Pancreas (tissue), 10 donors: ENCODE results near the gene DHDH. TPM values are rescaled to one million over a fixed set of nuclear protein-coding genes. Genes with fewer than 3 reads are reported as not detected.
"Not testable (repeated sequence)": the region's sequence is repeated elsewhere in the genome, so short reads cannot be mapped to it uniquely, and the experiment has no call there.

Experiments
- ATAC-seq, 4 donors: fragments of 200-7000 bp; cut with Tn5 transposase; one replicate each; pipeline versions ENCODE4 v1.8.0 to v1.9.1; 2020; ENCODE audit warnings: mild to moderate bottlenecking in 4 of 4, moderate library complexity in 4 of 4
- DNase-seq, 6 donors: peaks; one replicate each; pipeline ENCODE4 v3.0.0-alpha.2; 2020
- FAIRE-seq: peaks from 2 replicates; lab custom pipeline; 2012; peaks lifted over from hg19 to GRCh38; lab: Jason Lieb, UNC
- H3K27ac ChIP-seq, 4 donors: fragments of 200-600 bp; sonication (generic); 1 replicate in 3 of 4; 2 replicates in 1 of 4; pipeline versions ENCODE4 v1.5.0 to v1.8.0; 2020
- H3K27me3 ChIP-seq, 4 donors: fragments of 200-600 bp; one replicate each; pipeline ENCODE4 v1.8.0; 2021
- H3K36me3 ChIP-seq, 3 donors: fragments of 200-600 bp; sonication (generic) in 1 of 3; one replicate each; pipeline versions ENCODE4 v1.5.0 to v1.8.0; 2020 to 2021
- H3K4me1 ChIP-seq, 3 donors: fragments of 200-600 bp; one replicate each; pipeline ENCODE4 v1.8.0; 2021
- H3K4me3 ChIP-seq, 4 donors: fragments of 200-600 bp; sonication (generic) in 2 of 4; one replicate each; pipeline versions ENCODE4 v1.5.0 to v1.8.0; 2020 to 2021
- H3K9me3 ChIP-seq, 4 donors: fragments of 200-600 bp; one replicate each; pipeline ENCODE4 v1.8.0; 2021
- CTCF ChIP-seq, 4 donors: fragments of 200-600 bp; sonication (generic) in 3 of 4; IDR thresholded peaks; one replicate each; pipeline versions ENCODE4 v1.5.0 to v1.8.0; 2021; ENCODE audit warnings: antibody characterized with exemption in 4 of 4
- WGBS, 2 donors: extraction: QIAGEN DNeasy Blood & Tissue Kit; methylation state at CpG; one replicate each; pipeline ENCODE4 v1.1.7; 2013; 5-methylcytosine and 5-hydroxymethylcytosine counted together
- intact Hi-C, 3 donors: fragments of 100-400 bp; cut with DNase I; formaldehyde crosslinking; loops; one replicate each; pipeline versions ENCODE4 v1.11.1 to v1.14.2; 2022
- polyA plus RNA-seq, 2 donors: library from polyadenylated mRNA; stranded (reverse); fragments of 200-250 nt; gene quantifications; one replicate each; pipeline ENCODE4 v1.2.3, GENCODE V29; 2013
- total RNA-seq, 6 donors: library from RNA; stranded (reverse); fragmentation: NEBNext Ultra II Directional in 4 of 6; extraction: Animal tissue kit (Norgen Biotek cat#: 25700) in 4 of 6; gene quantifications; one replicate each; pipeline versions ENCODE4 v1.2.1 to v1.2.4, GENCODE V29; 2021 to 2023
- donor health status: healthy with polysubstance abuse.
- donor health status: DM: no; HTN: no; CAD: no; lungs with moderate emphysema.
- donor health status: DM: no; HTN: no; CAD: no.
- donor health status: control.
- donor health status: control.
- donor health status: Bipolar disorder and iron deficiency.
- donor health status: DM: yes; HTN: yes; CAD: no.
- donor health status: DM: no; HTN: no; CAD: no.
- donor health status: DM: no; HTN: no; CAD: no.
- donor health status: DM: yes; HTN: yes; CAD: no.

Gene DHDH
- total and polyA plus RNA-seq, 8 donors, result 0.28 to 1.0 (median 0.30) TPM; not detected in 5

DNA sequence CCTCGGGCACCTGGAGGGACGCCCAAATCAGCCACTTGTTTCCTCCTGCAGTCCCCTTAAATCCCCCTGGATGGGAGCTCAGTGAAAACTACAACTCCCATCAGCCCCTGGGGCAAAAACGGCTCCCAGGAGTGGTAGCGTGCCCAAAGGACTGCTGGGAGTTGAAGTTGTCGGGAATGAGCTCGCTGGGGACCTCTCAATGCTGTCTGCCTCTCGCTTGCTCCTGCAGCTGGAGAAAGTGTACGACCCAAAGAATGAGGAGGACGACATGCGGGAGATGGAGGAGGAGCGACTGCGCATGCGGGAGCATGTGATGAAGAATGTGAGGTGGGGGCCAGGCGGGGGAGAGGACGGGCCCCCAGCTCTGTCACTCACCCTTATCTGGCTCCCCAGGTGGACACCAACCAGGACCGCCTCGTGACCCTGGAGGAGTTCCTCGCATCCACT is 14.7 kb upstream of the DHDH start:
- Histone ChIP-seq H3K27me3 (no peaks in the 10 kb centered on the region), H3K27ac (no peak overlapping the region), H3K4me1 (no peaks in the 10 kb centered on the region), H3K9me3 (no peaks in the 10 kb centered on the region), H3K36me3 (peaks cover 0 to 3% (median 0%) of the 10 kb centered on the region in 3 donors), H3K4me3 (no peak overlapping the region)
- intact Hi-C loops, result no loop called here
- 89 to 91% methylated on average over 18 of the region's 18 CpGs for WGBS, 2 donors
- no peak for TF ChIP-seq CTCF (IDR thresholded peaks at IDR 0.05)
- ATAC-seq (peak in 2 of 4 donors; percentile 55 to 58), FAIRE-seq (no peak), DNase-seq (no peak)

DNA sequence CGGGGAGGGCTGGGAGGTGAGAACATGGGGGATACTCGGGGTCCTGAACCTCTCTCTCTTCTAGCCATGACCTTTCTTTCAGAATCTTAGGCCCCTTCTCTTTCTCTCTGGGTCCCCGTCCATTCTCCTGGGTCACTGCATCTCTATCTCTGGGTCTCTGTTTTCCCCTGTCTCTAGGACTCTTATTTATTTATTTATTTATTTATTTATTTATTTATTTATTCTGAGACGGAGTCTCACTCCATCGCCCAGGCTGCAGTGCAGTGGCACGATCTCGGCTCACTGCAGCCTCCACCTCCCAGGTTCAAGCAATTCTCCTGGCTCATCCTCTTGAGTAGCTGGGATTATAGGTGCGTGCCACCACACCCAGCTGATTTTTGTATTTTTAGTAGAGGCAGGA is 14.2 kb upstream of the DHDH start:
- FAIRE-seq, H3K4me1 ChIP-seq, H3K9me3 ChIP-seq, DNase-seq, H3K27me3 ChIP-seq, H3K36me3 ChIP-seq, H3K4me3 ChIP-seq, H3K27ac ChIP-seq, ATAC-seq, intact Hi-C loops: not testable (repeated sequence)
- 96 to 98% methylated on average over 8 of the region's 8 CpGs for WGBS, 2 donors

- H3K4me1 ChIP-seq, result no peaks in the 10 kb centered on the region
- no peaks in the 10 kb centered on the region for H3K27me3 ChIP-seq
- no peak overlapping the region for H3K27ac ChIP-seq
- no peak overlapping the region for H3K4me3 ChIP-seq
- 86 to 87% methylated on average over 10 of the region's 10 CpGs for WGBS, 2 donors
- peaks cover 0 to 3% (median 0%) of the 10 kb centered on the region in 3 donors for H3K36me3 ChIP-seq
- no peak for DNase-seq
- intact Hi-C loops, result no loop called here
- TF ChIP-seq CTCF (IDR thresholded peaks at IDR 0.05), result no peak
- H3K9me3 ChIP-seq, result no peaks in the 10 kb centered on the region
- FAIRE-seq, result no peak
- ATAC-seq, result no peak
Observed at GRCh38 chr19:48920949-48921348, 12.6 kb upstream of the DHDH start.

DNA sequence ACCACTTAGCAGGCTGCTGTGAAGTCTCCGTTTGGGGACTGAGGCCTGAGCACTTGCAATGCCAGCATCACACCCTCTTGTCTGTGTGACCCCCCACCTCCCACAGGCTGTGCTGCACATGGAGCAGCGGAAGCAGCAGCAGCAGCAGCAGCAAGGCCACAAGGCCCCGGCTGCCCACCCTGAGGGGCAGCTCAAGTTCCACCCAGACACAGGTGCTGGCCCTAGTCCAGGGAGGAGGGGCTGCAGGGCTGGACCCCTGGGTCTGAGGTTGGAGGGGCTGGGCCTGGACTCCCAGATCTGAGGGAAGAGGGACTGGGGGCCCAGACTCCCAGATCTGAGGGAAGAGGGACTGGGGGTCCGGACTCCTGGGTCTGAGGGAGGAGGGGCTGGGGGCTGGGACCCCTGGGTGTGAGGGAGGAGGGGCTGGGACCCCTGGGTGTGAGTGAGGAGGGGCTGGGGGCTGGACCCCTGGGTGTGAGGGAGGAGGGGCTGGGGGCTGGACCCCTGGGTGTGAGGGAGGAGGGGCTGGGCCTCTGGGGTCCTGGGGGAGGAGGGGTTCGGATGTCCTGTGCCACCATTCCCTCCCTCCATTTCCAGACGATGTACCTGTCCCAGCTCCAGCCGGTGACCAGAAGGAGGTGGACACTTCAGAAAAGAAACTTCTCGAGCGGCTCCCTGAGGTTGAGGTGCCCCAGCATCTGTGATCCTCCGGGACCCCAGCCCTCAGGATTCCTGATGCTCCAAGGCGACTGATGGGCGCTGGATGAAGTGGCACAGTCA is 11.6 kb upstream of the DHDH start:
- peaks cover 0 to 3% (median 0%) of the 10 kb centered on the region in 3 donors for H3K36me3 ChIP-seq
- FAIRE-seq, result no peak
- 90 to 98% methylated on average over 10 to 12 of the region's 12 CpGs for WGBS, 2 donors
- no peak overlapping the region for H3K4me3 ChIP-seq
- no peaks in the 10 kb centered on the region for H3K9me3 ChIP-seq
- ATAC-seq, result no peak
- H3K27ac ChIP-seq, result no peak overlapping the region
- H3K4me1 ChIP-seq, result peaks cover 0 to 2% (median 0%) of the 10 kb centered on the region in 3 donors
- DNase-seq, result peak in 2 of 6 donors; percentile 44 to 65
- H3K27me3 ChIP-seq, result no peaks in the 10 kb centered on the region
- no peak for TF ChIP-seq CTCF (IDR thresholded peaks at IDR 0.05)
- intact Hi-C loops, result no loop called here

- Histone ChIP-seq H3K9me3 (no peaks in the 10 kb centered on the region), H3K4me3 (no peak overlapping the region), H3K36me3 (peaks cover 0 to 3% (median 0%) of the 10 kb centered on the region in 3 donors), H3K27ac (no peak overlapping the region), H3K27me3 (no peaks in the 10 kb centered on the region), H3K4me1 (peaks cover 0 to 3% (median 0%) of the 10 kb centered on the region in 3 donors)
- WGBS, 2 donors, result 90 to 91% methylated on average over 18 of the region's 18 CpGs
- ATAC-seq (no peak), FAIRE-seq (no peak), DNase-seq (peak in 1 of 6 donors; percentile 51)
- intact Hi-C loops, result no loop called here
- no peak for TF ChIP-seq CTCF (IDR thresholded peaks at IDR 0.05)
Observed at GRCh38 chr19:48922548-48923490, 10.7 kb upstream of the DHDH start.
